Endometrium (tissue), 2 donors: ENCODE data around the gene AFF2.

ENCODE experiments used
- FAIRE-seq: peaks from 2 replicates; lab custom pipeline; 2012; peaks lifted over from hg19 to GRCh38; lab: Jason Lieb, UNC
- donor health status: control.
- donor health status: control.

The AFF2 gene

GRCh38 chrX:148755111-148755510 lies 254.7 kb downstream of the AFF2 start:
- no peak for FAIRE-seq

DNA sequence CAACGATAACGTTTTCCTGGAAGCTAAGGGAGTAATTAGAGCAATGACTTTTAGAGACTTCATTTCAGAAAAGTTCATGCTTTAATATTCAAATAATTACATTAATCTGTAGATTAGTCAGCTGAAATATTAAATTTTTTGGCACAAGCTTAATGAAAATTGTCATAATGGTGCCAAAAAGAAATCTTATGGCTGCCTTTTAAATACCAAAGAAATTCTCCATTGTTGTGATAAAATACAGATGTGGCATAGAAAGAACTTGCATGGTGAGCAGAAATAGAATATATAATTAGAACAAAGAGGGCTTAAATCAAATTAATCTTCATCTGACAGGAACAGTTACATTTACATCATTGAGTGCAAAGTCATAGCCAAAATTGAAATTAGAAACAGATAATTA lies 263.5 kb downstream of the AFF2 start:
- no peak for FAIRE-seq

- no peak for FAIRE-seq
Observed at GRCh38 chrX:148768296-148768695, 267.9 kb downstream of the AFF2 start.

- FAIRE-seq, result no peak
Observed at GRCh38 chrX:148771440-148771839, 271.0 kb downstream of the AFF2 start.

DNA sequence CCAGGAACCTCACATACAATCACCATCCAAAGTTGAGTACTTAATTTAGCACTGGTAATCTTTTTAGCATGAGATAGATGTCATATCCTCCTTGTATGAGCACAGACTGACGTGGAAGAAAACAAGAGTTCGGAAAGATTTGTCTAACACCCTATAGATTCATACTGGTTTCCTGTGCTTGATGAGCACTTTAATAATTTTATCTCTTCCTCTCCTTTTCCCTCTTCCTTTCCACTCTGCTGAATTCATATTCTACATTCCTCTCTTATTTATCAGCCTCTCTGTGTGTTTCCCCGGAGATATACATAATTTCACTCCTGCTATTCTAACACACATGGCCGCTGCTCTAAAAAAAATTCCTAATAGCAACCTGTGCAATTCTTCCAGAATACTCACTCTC lies 273.9 kb downstream of the AFF2 start:
- no peak for FAIRE-seq

GRCh38 chrX:148784137-148784536 lies 283.7 kb downstream of the AFF2 start:
- no peak for FAIRE-seq

DNA sequence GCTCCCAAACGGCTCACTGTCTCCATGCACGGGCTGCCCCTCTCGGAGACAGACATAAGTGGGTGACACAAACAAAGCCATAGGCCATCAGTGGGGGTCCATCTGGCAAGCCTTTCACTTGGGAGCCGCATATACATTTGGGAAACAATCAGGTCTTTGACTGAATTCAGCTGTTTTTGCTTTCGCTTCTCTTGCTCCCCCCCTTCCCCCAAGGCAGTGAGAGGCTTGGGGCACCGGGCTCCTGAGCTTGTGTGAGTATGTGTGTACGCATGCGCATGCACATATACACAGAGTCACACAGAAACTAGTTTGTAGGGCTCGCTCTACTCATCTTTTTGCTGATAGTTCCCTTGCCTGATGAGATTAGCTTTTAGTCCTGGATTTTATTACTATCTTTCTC lies 284.4 kb downstream of the AFF2 start:
- no peak for FAIRE-seq

GRCh38 chrX:148785256-148785655 lies 284.8 kb downstream of the AFF2 start:
- FAIRE-seq, result no peak

GRCh38 chrX:148788449-148788848 lies 288.0 kb downstream of the AFF2 start:
- FAIRE-seq, result no peak

DNA sequence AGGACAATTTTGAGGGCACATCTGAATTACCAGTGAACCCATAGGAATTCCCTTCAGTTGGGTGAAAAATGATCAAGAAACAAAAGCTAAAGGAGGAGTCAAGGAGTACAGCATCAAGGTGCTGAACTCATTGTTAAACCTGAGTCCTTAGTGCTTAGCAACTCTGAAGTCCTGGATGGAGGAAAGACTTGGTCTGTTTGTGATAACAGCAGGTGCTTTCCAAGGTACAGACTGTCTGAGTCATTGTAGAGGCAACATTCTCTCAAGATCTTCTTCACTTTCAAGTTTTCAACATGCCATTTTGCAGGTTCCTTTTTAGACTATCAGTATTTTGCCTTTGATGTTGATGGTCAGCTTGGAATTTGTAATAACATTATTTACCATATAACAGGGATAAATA lies 293.9 kb downstream of the AFF2 start:
- no peak for FAIRE-seq

GRCh38 chrX:148804579-148805355 lies 304.4 kb downstream of the AFF2 start:
- no peak for FAIRE-seq

DNA sequence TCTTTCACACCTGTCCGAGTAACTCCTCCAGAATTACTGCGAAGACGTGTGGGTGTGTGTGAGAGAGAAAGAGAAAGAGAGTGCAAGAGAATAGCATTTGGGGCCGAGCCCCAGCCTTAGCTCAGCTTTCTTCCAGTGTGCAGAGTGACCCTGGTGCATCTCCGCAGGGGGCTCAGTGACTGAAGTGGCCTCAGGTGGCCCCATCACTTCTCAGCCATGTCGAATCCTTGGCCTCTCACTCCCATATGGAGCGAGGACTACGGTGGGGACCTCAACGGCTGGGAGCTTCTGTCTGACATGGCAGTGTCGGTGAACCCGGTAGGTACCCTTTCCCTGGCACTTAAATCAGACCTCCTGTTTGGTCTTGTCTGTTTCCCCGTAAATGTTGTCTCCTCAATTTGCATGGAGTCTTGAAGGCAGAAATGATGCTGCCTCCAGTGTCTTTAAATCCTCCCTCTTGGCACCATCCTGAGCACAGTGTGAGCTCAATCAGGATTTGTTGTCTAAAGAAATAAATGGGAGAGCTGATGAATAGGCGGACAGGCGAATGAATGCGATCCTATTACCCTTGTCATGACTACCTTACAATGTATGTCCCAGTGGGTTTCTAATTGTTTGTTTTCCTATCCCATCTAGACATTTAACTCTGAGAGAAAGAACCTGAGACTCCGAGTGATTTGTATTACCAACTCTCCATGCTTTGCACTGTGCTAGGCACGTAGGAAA lies 305.9 kb downstream of the AFF2 start:
- FAIRE-seq, result no peak

- FAIRE-seq, result no peak
Observed at GRCh38 chrX:148808833-148809232, 308.4 kb downstream of the AFF2 start.

DNA sequence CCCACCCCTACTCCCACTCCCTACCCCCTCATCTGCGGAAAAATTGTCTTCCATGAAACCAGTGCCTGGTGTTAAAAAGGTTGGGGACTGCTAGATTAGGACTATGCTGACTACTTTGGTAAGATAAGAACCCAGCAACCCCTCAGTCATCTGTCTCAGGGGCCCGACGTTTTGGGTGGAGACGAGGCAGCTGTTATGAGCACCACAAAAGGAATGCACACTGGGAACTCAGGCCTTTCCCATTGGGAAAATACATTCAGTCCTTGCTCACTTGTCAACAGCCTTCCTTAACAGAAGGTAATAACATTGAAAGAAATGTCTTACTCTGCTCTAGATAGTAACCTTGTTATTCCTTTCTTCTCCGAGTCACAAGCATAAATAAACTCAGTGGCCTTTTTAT lies 310.8 kb downstream of the AFF2 start:
- no peak for FAIRE-seq

DNA sequence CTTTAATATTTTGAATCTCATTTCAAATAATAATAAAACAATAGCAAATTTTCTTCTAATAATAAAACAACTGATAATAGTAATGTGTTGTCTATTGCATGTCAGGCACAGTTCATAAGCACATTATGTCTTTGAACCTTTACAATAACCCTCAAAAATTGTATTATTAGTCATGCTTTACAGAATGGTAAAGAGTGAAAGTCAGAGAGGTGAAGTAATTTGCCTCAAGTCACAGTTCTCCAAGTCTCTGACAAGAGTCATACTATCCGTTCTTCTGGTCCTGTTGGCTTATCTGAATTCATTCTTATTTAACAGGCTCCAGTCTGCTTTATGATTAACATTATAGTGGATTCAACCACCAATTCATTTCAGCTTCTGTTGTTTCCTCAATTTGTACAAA lies 313.0 kb downstream of the AFF2 start:
- no peak for FAIRE-seq

- no peak for FAIRE-seq
Observed at GRCh38 chrX:148813967-148814366, 313.6 kb downstream of the AFF2 start.

GRCh38 chrX:148815218-148815961 lies 315.0 kb downstream of the AFF2 start:
- FAIRE-seq, result no peak

DNA sequence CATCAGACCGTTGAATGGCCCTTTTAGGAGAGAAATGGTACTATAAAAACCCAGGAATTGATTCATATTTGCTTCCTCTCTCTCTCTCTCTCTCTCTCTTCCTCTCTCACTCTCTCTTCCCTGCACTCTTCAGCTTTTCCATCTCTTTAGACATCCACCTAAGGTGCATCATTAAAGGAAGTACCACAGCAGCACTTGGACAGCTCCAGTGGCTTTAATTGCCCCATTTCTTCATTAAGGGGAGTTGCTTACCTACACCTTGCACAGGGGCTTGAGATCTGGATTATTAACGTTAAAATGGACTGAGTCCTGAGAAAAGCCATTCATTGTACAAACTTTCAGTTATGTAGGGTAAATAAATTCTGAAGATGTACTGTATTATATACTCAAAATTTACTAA lies 323.6 kb downstream of the AFF2 start:
- FAIRE-seq, result no peak

- no peak for FAIRE-seq
Observed at GRCh38 chrX:148825696-148826095, 325.3 kb downstream of the AFF2 start.

- no peak for FAIRE-seq
Observed at GRCh38 chrX:148836741-148837140, 336.3 kb downstream of the AFF2 start.

- no peak for FAIRE-seq
Observed at GRCh38 chrX:148850631-148851030, 350.2 kb downstream of the AFF2 start.

GRCh38 chrX:148854306-148854705 lies 353.9 kb downstream of the AFF2 start:
- FAIRE-seq, result no peak

GRCh38 chrX:148856505-148856904 lies 356.1 kb downstream of the AFF2 start:
- FAIRE-seq, result no peak
